CD4-positive, alpha-beta T cell (primary cell): Measurements from ENCODE around the gene NR1H3. TPM values are rescaled to one million over a fixed set of nuclear protein-coding genes. Genes with fewer than 3 reads are reported as not detected.

Experiments used
- ATAC-seq: fragments of 200-7000 bp; cut with Tn5 transposase; one replicate; pipeline ENCODE4 v1.10.0; 2022; ENCODE audit warnings: mild to moderate bottlenecking; ENCODE audit not compliant: poor library complexity
- CTCF ChIA-PET: fragments of 350-600 bp; sonication (Branson Sonifier 250); formaldehyde crosslinking; loops from one replicate; lab custom pipeline; 2021; ENCODE audit warnings: antibody characterized with exemption, inconsistent platforms; lab: Charles Lee
- POLR2A ChIA-PET: fragments of 350-600 bp; sonication (Branson Sonifier 250); formaldehyde crosslinking; loops from one replicate; lab custom pipeline; 2021; ENCODE audit warnings: antibody characterized with exemption, inconsistent platforms; lab: Charles Lee
- DNase-seq, 14 experiments: peaks; one replicate each; pipeline ENCODE4 v3.0.0-alpha.2; 2013 to 2020; ENCODE audit warnings: mixed read lengths in 2 of 14
- H3K27ac ChIP-seq, 2 donors: one replicate each; pipeline versions ENCODE4 v1.5.1 to v1.7.0; 2013; ENCODE audit warnings: low read length in 2 of 2, low read depth in 1 of 2, mild to moderate bottlenecking in 1 of 2
- H3K27me3 ChIP-seq, 2 experiments: 1 replicate in 1 of 2; 2 replicates in 1 of 2; pipeline versions ENCODE4 v1.6.1 to v1.7.0; 2013; ENCODE audit warnings: low read length in 2 of 2, control low read depth in 1 of 2, mild to moderate bottlenecking in 1 of 2, moderate library complexity in 1 of 2; ENCODE audit not compliant: insufficient read depth in 2 of 2, control insufficient read depth in 1 of 2
- H3K36me3 ChIP-seq: one replicate; pipeline ENCODE4 v1.6.1; 2013; ENCODE audit warnings: low read length, control low read depth; ENCODE audit not compliant: insufficient read depth
- H3K4me1 ChIP-seq: one replicate; pipeline ENCODE4 v1.6.1; 2013; ENCODE audit warnings: low read length, control low read depth; ENCODE audit not compliant: insufficient read depth
- H3K4me3 ChIP-seq: one replicate; pipeline ENCODE4 v1.5.1; 2013; ENCODE audit warnings: mild to moderate bottlenecking, low read length, moderate library complexity
- H3K9me3 ChIP-seq, 2 experiments: 1 replicate in 1 of 2; 2 replicates in 1 of 2; pipeline versions ENCODE4 v1.6.1 to v1.7.0; 2013; ENCODE audit warnings: low read length in 2 of 2, mild to moderate bottlenecking in 2 of 2, control low read depth in 1 of 2, moderate library complexity in 1 of 2; ENCODE audit not compliant: control insufficient read depth in 1 of 2, insufficient read depth in 1 of 2
- H3K27ac Mint-ChIP-seq: one replicate; pipeline ENCODE4 v1.8.0; 2020; ENCODE audit warnings: mixed read lengths
- H3K27me3 Mint-ChIP-seq: one replicate; pipeline ENCODE4 v1.8.0; 2021; ENCODE audit warnings: mixed read lengths
- H3K36me3 Mint-ChIP-seq: one replicate; pipeline ENCODE4 v1.8.0; 2021; ENCODE audit warnings: low read depth, mixed read lengths
- H3K4me1 Mint-ChIP-seq: one replicate; pipeline ENCODE4 v1.8.0; 2021; ENCODE audit warnings: low read depth, mixed read lengths
- H3K4me3 Mint-ChIP-seq: one replicate; pipeline ENCODE4 v1.8.0; 2020; ENCODE audit warnings: mild to moderate bottlenecking, mixed read lengths
- H3K9me3 Mint-ChIP-seq: one replicate; pipeline ENCODE4 v1.8.0; 2020; ENCODE audit warnings: mixed read lengths
- CTCF ChIP-seq: fragments of 200-600 bp; IDR thresholded peaks from one replicate; pipeline ENCODE4 v1.8.0; 2022; ENCODE audit warnings: antibody characterized with exemption, mild to moderate bottlenecking
- intact Hi-C, 2 experiments: fragments of 100-400 bp; cut with DNase I in 1 of 2; cut with micrococcal nuclease in 1 of 2; formaldehyde crosslinking; loops; one replicate each; pipeline versions ENCODE4 v1.15.1 to v1.9.0; 2023 to 2025; cut with DNase I, micrococcal nuclease
- total RNA-seq, 174 experiments: library from RNA in 2 of 174; stranded (reverse) in 2 of 174; gene quantifications; one replicate each; pipeline ENCODE4 v1.2.3 and lab custom pipeline; 2021 to 2026

Gene NR1H3
- total RNA-seq, 2 experiments from 2014 or later: 1.8 to 2.3 TPM

GRCh38 chr11:47295385-47295784 lies 37.6 kb downstream of the NR1H3 start:
- POLR2A ChIA-PET: interaction anchor here (1.4 kb wide), 1 partner anchor 47 kb away, joined by 3 read pairs; the partner anchor contains the start of gene ACP2
- peaks cover 80% of the 10 kb centered on the region for H3K36me3 ChIP-seq

GRCh38 chr11:47296045-47296444 lies 38.2 kb downstream of the NR1H3 start:
- Histone ChIP-seq H3K9me3 (no peaks in the 10 kb centered on the region), H3K27ac (no peak overlapping the region), H3K4me1 (no peaks in the 10 kb centered on the region), H3K27me3 (no peaks in the 10 kb centered on the region), H3K36me3 (peaks cover 76% of the 10 kb centered on the region), H3K4me3 (no peak overlapping the region)
- Mint-ChIP-seq H3K36me3 (peaks cover 95% of the 10 kb centered on the region), H3K27me3 (no peaks in the 10 kb centered on the region), H3K9me3 (no peaks in the 10 kb centered on the region), H3K27ac (peak overlapping the region; percentile 15), H3K4me3 (no peak overlapping the region), H3K4me1 (peaks cover 5% of the 10 kb centered on the region)
- DNase-seq (no peak), ATAC-seq (no peak)
- CTCF ChIA-PET: no interaction called here
- POLR2A ChIA-PET: interaction anchor here (1.0 to 1.4 kb wide), 2 partner anchors 25 to 48 kb away, joined by 3 read pairs; partner anchors contain the start of gene ACP2
- intact Hi-C loops: no loop called here
- no peak for TF ChIP-seq CTCF

More at GRCh38 chr11:47295385-47295784, 37.6 kb downstream of the NR1H3 start:
- Mint-ChIP-seq H3K9me3 (no peaks in the 10 kb centered on the region), H3K4me3 (no peak overlapping the region), H3K27me3 (no peaks in the 10 kb centered on the region), H3K4me1 (peaks cover 5% of the 10 kb centered on the region), H3K27ac (no peak overlapping the region), H3K36me3 (peaks cover 95% of the 10 kb centered on the region)
- ATAC-seq (no peak), DNase-seq (no peak)
- H3K27me3 ChIP-seq: no peaks in the 10 kb centered on the region
- CTCF ChIA-PET: no interaction called here
- H3K4me3 ChIP-seq: no peak overlapping the region
- H3K9me3 ChIP-seq: no peaks in the 10 kb centered on the region
- intact Hi-C loops: no loop called here
- no peak overlapping the region for H3K27ac ChIP-seq
- no peaks in the 10 kb centered on the region for H3K4me1 ChIP-seq
- no peak for TF ChIP-seq CTCF

GRCh38 chr11:47299078-47299477 lies 41.3 kb downstream of the NR1H3 start:
- Mint-ChIP-seq H3K27me3 (no peaks in the 10 kb centered on the region), H3K27ac (no peak overlapping the region), H3K9me3 (peaks cover 6% of the 10 kb centered on the region), H3K4me1 (peaks cover 5% of the 10 kb centered on the region), H3K36me3 (peaks cover 95% of the 10 kb centered on the region), H3K4me3 (no peak overlapping the region)
- peaks cover 9 to 13% of the 10 kb centered on the region in 2 experiments for H3K9me3 ChIP-seq
- peaks cover 72% of the 10 kb centered on the region for H3K36me3 ChIP-seq
- ATAC-seq: no peak
- H3K27ac ChIP-seq: no peak overlapping the region
- H3K4me3 ChIP-seq: no peak overlapping the region
- intact Hi-C loops: no loop called here
- no peaks in the 10 kb centered on the region for H3K4me1 ChIP-seq
- POLR2A ChIA-PET: no interaction called here
- TF ChIP-seq CTCF: no peak
- CTCF ChIA-PET: no interaction called here
- no peaks in the 10 kb centered on the region for H3K27me3 ChIP-seq
- DNase-seq: no peak
